ENCODE measurements around the gene SCML2.
A peak's percentile ranks its signal among the peaks of the same experiment; 100 is the strongest.

DNA sequence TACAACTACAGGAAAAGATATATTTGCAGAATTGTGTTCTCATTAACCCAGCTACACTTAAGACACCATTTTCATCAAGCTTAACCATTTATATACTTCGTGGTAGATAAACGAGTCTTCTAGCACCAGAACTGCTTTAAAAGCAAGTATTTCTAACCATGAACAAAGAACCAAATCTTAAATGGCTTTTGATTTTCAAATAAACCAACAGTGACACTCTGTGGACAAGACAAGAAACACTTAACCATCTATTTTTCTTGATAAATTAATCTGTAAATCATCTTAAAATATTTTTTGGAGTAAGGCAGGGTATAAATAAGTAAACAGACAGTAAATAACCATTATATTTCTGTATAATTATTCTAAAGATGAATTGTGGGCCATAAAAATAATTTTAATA is 144.0 kb downstream of the SCML2 start:
- TF ChIP-seq POLR2A (IDR thresholded peaks at IDR 0.05) = no peak
- peak in 1 of 3 experiments; percentile 22 for TF ChIP-seq CTCF (IDR thresholded peaks at IDR 0.05)
